DMS79 (cell line): ENCODE results near the gene CACNA2D3.
"Not testable (repeated sequence)": the region's sequence is repeated elsewhere in the genome, so short reads cannot be mapped to it uniquely, and the experiment has no call there.

Source experiments
- DNase-seq: peaks from one replicate; lab custom pipeline; 2025; lab: John Stamatoyannopoulos, UW

Gene CACNA2D3

GRCh38 chr3:54631516-54632325 is 509.4 kb downstream of the CACNA2D3 start:
- DNase-seq, result no peak

- no peak for DNase-seq
Observed at GRCh38 chr3:54632326-54632665, 509.9 kb downstream of the CACNA2D3 start.

DNA sequence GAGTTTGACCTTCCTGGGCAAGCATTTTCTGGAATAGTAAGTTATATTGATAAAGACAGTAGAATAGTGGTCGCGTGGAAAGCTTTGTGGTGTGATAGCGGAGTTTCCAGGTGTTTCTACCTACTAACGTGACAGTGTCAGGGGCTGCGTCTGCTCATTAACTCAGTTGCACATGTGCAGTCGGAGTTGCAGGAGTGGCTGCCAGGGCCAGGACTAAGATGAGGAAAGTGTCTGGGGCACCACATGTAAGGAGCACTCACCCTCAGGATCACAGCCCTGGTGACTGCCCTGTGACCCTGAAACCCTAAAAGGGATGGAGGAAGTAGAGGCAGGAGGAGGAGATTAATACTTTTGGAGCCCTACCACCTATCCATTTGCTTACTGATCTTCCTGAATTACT is 510.5 kb downstream of the CACNA2D3 start:
- no peak for DNase-seq

DNA sequence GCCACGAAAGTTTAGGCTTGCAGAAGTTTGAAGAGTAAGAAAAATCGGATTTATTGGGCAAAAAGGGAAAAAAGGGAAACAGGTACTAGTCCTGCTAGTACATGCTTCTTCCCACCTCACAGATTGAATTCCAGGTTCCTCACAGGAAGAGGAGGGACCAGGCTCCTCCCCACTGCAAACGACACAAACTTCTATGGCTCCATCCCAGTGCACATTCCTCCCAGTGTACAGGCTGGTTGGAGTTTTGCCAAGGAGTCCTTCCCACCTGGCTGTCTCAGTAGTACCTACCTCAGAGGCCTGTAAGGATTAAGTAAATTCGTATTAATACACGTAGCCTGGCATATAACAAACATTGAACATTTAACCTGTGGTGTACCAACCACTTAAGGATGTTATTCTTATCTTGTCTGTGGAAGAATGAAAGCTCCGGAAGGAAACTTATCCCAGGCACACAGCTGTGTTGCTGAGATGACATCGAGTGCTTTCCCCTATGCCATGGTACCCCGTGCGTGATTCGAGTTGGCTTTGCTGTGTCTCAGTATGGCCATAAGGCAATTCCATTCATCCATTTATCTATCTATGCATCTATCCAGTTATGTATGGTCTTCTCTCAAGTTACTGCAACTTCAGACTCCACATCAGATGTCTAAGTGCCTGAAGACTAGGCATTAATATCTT is 511.2 kb downstream of the CACNA2D3 start:
- DNase-seq, result no peak

DNA sequence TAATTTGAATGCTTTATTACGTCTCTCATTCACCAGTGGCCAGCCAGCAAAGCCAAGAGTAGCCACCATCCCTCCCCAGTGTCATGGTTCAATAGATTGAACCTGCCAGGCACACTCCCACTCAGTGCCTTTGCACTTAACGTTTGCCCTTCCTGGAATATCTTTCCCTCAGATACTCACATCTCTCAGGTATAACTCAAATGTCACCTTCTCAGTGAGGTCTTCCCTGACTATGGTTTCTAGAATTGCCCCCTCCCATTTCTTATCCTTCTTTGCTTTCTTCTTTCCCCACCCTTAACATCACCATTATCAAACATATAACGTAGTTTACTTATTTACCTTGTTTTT is 511.7 kb downstream of the CACNA2D3 start:
- DNase-seq, result no peak

DNA sequence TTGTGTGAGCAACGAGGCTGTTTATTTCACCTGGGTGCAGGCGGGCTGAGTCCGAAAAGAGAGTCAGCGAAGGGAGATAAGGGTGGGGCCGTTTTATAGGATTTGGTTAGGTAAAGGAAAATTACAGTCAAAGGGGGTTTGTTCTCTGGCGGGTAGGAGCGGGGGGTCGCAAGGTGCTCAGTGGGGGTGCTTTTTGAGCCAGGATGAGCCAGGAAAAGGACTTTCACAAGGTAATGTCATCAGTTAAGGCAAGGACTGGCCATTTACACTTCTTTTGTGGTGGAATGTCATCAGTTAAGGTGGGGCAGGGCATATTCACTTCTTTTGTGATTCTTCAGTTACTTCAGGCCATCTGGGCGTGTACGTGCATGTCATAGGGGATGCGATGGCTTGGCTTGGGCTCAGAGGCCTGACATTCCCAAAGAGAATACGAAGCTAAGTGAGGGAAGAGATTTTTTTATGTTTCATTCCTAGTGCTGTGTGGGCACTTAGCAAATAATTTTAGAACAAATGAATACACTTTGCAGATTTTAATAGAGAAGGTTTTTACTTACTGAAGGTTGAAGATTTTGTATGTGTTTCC is 517.5 kb downstream of the CACNA2D3 start:
- not testable (repeated sequence) for DNase-seq

DNA sequence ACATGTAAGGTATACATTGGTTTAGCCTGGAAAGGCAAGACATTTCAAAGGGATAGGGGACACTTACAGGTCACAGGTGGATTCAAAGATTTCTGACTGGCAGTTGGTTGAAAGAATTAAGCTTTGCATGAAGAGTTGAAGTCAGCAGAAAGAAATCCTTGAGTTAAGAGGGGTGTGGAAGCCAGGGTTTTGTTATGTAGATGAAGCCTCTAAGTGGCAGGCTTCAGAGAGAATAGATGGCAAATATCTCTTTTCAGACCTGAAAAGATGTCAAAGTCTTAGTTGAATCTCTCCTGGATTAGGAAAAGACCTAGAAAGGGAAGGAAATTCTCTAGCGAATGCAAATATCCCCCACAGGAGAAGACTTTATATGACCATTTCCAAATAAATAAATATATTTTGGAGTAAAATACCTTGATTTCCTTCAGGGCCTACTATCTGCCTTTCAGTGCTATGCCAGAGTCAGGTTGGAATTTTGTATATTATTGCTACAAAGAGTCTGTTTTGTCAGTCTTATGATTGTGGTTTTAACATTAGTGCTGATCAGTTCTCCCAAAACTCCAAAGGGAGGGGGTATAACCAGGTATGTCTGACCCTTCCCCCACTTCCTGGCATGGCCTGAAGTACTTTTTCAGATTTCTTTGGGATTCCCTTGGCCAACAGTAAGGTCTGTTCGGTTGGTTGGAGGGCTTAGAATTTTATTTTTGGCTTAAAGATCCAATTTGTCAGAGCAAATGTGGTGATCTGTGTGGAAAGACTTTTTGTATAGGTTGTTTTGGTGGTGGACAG is 519.1 kb downstream of the CACNA2D3 start:
- DNase-seq, result no peak

DNA sequence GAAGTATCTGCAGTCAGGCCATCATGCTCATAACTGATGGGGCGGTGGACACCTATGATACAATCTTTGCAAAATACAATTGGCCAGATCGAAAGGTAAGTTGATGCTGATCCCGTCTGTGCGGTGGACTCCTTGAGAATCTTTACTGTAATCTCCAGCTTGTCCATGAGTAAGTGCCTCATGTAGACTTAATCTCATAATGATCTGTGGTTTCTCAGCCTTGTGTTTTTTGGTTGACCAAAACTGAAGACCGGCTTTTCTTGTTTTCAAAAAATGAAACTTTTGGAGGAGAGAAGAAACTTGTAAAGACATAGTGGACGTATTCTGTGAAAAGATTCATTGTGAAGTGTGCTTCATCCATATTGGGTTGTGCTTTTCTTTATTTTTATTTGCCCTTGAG is 519.8 kb downstream of the CACNA2D3 start:
- DNase-seq, result no peak

DNA sequence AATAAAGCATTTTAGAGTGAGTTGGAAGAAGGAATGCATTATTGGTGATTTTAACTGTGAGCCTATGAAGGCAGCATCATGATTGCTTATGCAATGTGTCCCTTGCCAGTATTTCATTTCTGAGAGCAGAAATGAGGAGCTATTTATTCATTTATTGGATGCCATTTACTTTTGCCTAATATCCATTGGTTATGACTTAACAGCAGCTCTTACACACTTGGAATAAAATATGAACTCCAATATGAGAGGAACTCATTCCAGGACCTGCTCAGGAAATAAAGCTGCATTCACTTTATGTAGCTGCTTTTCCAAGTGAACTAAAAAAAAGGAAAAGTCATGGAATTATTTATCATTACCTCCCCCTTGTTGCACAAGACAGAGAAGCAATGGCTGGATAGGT is 525.4 kb downstream of the CACNA2D3 start:
- no peak for DNase-seq

- no peak for DNase-seq
Observed at GRCh38 chr3:54649551-54649950, 527.2 kb downstream of the CACNA2D3 start.

DNA sequence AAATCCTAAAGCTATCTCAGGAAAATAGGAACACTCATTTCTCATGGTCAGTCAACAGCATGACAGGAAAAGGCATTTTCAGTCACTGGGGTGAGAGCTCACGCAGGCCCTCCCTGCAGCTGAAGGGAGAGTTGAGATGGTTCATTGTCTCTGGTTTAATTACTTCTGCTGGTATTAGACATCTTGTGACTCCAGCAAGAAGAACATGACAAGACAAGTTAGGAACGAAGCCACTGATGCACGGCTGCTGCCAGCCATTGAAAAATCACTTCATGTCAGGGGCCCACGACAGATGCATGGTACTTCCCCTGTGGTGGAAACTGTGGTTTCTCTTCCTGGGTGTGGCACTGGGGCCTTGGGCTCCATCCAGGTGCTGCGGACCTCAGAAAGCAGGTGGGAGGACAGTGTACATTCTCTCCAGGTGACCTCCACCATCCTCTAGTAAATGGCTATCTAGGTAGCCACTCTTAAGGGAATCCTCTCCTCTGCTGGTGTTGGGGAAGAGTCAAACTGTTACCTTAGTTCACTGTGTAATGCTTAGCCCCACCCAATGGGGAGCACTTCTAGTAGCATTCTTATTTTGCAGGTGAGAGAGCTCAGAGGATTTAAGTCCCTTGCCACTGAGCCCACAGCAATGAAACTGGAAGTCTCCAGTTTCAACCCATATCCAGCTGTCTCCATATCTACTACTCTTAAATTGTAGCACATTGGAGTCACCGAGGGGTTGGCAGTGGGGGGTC is 531.3 kb downstream of the CACNA2D3 start:
- DNase-seq, result no peak

DNA sequence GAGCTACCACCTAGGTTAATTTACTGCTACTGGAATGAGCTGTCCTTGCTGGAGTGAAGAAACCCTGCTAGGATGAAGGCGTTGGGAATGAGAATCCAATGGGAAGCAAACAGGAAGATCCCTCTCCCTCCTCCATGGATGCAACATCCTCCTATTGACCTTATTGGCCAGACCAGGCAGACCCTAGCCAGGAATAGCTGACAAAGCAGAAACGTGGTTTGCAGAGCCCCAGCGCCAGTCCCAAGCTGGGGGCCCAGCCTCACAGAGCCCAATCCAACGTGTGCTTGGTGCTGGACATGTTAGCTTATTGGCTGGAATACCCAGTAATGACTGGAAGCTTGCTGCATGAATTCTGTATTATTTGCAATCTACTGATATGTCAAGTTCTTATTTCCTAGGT is 532.4 kb downstream of the CACNA2D3 start:
- no peak for DNase-seq

- no peak for DNase-seq
Observed at GRCh38 chr3:54659347-54659746, 537.0 kb downstream of the CACNA2D3 start.

DNA sequence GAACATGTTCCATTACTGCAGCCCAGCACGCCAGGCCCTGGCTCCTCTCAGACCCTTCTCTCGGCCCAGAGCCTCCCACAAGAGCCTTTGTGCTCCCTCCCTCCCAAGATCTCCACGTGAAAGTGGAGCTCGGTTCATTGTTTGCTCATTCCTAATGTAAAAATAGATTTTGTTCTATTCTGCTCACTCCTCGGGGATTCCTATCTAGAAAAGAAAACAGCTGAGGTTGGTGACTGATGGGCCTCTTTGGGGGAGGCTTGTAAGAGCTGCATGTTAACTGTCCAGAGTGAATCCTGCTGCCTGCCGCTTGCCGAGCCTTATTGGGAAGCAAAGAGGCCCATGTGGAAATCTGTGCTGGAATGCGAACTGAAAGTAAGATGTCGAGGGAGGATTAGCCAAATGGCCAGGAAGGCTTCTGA is 538.4 kb downstream of the CACNA2D3 start:
- no peak for DNase-seq

GRCh38 chr3:54661151-54661550 is 538.8 kb downstream of the CACNA2D3 start:
- DNase-seq, result no peak

GRCh38 chr3:54663501-54664011 is 541.2 kb downstream of the CACNA2D3 start:
- no peak for DNase-seq

DNA sequence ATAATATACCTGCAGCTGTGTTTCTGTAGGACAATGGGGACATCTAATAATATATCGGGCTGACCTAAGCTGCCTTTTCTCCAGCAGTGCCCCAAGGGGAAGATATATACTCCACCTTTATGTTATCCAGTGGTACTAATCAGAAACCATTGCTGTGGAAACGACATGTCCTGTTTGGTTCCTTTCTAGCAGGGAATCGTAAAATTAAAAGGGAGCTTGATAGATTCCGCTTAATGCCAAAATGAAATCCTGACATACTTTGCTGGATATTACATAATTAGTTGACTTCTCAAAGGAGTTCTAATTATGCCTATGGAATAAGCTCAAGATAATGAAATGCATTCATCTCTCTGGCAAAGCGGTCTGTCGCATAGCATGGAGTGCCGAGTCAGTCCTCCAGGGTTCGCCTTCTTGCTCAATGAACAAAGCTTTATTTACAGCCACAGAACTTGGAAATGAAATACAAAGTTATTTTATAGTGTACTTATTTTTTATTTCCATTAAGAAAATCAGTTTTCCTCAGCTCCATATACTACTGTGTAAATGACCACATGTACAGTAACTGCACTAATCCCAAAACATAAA is 542.8 kb downstream of the CACNA2D3 start:
- no peak for DNase-seq

GRCh38 chr3:54668236-54668635 is 545.9 kb downstream of the CACNA2D3 start:
- no peak for DNase-seq

DNA sequence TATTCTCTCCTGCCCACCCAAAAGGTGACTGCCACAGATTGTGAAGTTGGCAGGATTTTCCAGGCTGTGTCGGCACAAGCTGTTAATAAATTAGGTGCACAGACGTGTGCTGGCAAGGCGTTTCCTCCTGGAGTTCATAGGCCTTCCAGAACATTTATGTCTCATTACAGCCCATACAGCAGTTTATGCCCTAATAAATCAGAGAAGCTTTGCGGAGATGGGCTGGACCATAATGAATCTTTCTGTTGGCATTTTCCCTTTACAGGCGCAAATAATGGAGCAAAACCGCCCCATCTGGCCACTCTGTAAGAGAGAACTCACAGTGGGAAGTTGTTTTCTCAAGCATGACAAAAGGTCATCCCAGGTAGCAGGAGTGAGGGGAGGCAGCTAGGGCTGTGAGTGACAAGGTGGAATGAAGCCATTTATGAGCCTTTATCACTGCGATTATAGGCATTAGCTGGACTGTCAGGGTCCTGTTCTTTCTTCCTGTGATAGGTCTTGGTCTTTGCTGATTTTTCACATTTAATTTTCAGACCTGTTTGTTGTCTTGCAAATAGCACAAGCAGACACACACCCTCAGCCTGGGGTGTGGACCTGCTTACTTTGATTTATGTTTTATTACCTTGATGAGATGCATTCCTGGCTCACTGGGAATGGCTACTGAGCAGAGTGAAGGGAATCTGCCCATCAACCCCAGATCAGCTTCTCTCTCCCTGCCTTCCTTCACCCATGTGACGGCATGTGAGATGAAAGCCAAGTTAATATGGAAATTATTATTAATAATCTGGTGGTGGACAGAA is 548.0 kb downstream of the CACNA2D3 start:
- no peak for DNase-seq

- DNase-seq, result peak; percentile 24
Observed at GRCh38 chr3:54671511-54671910, 549.2 kb downstream of the CACNA2D3 start.
